D721Med (cell line): ENCODE results near the gene POU6F2.

Experiments used
- DNase-seq: peaks from one replicate; pipeline ENCODE4 v3.0.0; 2011; ENCODE audit warnings: low spot score; ENCODE audit not compliant: insufficient read length
- FAIRE-seq: peaks from 2 replicates; lab custom pipeline; 2011; peaks lifted over from hg19 to GRCh38; lab: Jason Lieb, UNC
- TF ChIP-seq, protein P1 (sequence below): IDR thresholded peaks from 2 replicates; pipeline ENCODE4 v1.5.1; 2012; ENCODE audit warnings: mild to moderate bottlenecking, control low read depth; ENCODE audit not compliant: insufficient read depth; ENCODE audit errors: missing control alignments

The POU6F2 gene

DNA sequence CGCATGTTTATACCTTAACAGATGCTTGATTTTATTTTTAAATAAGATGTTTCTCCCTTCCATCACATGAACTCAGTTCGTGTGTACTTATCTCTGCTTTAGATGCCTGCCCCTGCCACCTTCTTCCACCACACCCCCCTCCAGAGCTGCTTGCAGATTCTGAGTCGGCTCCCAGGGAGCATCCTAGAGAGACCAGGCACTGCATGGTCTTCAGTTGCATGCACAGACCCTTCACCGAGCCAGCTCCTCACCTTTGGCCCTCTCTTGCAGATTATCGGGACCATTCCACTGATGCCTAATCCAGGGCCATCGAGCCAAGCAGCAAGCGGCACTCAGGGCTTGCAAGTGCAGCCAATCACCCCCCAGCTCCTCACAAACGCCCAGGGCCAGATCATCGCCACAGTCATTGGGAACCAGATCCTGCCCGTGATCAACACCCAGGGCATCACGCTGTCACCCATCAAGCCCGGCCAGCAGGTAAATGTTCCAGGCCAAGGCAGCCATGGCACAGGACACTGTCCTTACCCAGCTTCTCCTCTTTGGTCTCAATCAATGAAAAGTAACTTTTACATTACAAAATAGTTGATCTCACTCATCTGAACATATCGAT, 455.2 kb downstream of the POU6F2 start:
- DNase-seq (no peak), FAIRE-seq (no peak)
- TF ChIP-seq, protein P1, sequence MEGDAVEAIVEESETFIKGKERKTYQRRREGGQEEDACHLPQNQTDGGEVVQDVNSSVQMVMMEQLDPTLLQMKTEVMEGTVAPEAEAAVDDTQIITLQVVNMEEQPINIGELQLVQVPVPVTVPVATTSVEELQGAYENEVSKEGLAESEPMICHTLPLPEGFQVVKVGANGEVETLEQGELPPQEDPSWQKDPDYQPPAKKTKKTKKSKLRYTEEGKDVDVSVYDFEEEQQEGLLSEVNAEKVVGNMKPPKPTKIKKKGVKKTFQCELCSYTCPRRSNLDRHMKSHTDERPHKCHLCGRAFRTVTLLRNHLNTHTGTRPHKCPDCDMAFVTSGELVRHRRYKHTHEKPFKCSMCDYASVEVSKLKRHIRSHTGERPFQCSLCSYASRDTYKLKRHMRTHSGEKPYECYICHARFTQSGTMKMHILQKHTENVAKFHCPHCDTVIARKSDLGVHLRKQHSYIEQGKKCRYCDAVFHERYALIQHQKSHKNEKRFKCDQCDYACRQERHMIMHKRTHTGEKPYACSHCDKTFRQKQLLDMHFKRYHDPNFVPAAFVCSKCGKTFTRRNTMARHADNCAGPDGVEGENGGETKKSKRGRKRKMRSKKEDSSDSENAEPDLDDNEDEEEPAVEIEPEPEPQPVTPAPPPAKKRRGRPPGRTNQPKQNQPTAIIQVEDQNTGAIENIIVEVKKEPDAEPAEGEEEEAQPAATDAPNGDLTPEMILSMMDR: no peak

DNA sequence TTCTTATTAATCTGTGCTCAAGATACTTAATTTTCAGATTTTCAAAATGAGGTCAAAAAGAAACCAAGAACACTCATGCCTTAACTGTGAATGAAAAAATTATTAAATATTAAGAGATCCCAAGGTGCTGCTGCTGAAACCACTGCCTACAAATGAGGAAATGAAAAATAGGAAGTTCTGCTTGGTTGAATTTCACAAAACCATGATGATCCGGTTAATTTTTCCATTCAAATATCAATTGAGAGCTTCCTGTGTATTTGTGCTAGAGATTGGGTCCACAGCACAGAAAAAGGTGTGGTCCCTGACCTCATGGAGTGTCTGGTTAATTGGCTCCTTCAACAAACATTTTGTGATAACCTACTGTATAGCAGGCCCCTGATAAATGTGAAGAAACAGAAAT, 455.8 kb downstream of the POU6F2 start:
- TF ChIP-seq, protein P1: no peak
- DNase-seq: no peak
- no peak for FAIRE-seq

DNA sequence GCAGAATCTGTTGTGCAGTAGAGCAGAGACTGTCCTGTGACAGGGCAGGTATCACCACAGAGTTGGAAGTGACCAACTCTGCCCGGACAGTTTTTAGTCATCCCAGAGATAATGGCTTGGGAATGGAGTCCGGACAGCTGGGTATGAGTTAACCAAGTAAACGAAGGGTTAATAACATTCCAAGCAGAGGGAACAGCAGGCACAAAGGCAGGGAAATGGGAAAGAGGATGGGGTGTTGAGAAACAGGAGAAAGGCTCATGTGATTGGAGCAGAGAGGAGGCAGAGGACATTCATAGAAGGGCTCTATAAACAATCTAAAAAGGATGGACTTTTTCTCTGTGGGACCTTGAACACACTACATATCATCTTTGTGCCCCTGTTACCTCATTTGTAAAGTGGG, 456.3 kb downstream of the POU6F2 start:
- DNase-seq (no peak), FAIRE-seq (no peak)
- TF ChIP-seq, protein P1: no peak

DNA sequence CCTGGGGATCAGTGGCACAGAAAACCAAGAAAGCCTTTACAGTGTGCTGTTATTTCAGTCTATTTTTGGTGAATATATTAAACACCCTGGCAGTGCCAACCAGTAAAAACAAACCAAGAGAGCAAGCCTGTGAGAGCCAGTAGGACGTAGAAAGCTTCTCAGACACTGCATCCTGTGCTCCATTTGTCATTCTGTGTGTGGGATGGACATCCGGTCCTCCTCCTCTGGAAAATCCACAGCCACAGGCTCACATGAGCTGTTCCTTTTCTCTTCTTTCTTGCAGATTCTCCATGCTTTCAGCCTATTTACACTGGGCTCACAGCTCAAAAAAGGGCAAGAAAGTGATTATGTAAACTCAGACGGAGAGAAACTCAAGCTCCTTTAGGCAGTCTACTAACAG, 468.8 kb downstream of the POU6F2 start:
- DNase-seq (no peak), FAIRE-seq (no peak)
- TF ChIP-seq, protein P1: no peak

DNA sequence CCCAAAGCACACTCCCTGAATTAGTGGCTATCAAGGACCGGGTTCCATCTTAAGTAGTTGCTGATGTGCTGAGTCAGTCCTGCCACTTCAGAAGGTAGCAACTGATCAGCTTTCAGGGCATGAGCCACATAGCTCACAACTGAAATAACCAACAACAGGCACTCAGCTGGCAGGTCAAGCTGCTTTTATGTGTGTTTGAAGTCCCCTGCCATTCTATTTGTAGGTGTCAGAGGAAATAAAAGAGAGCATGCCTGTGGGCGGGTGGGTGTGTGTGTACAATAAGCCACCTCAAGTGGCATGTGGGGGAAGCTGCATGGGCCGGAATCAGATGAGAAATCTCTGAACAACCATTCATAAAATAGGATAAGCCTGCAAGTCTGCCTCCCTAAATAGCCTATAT, 474.2 kb downstream of the POU6F2 start:
- DNase-seq (no peak), FAIRE-seq (no peak)
- TF ChIP-seq, protein P1: no peak

DNA sequence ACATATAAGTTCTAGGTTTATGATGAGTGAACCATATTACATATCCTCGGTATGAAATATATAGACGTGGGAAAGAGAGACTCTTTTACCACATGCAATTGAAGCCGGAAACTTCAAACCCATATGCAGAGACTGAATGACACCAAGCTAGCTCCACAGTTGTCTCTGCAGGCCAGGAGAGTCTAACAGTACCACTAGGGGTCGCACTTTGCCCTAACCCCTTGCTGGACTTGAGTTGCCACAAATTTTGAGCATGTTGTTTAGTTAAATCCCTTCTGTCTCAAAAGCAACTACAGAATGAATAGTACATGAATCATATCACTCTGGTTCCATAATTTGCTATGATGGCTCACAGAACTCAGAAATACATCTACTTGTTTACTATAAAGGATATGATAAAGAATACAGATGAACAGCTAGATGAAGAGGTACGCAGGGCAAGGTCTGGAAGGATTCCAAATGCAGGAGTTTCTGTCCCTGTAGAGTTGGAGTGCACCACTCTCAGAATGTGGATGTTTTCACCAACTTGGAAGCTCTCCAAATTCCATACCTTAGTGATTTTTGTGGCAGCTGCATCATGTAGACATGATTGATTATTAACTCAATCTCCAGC, 476.1 kb downstream of the POU6F2 start:
- FAIRE-seq (peak; percentile 21), DNase-seq (no peak)
- TF ChIP-seq, protein P1: peak; percentile 42

DNA sequence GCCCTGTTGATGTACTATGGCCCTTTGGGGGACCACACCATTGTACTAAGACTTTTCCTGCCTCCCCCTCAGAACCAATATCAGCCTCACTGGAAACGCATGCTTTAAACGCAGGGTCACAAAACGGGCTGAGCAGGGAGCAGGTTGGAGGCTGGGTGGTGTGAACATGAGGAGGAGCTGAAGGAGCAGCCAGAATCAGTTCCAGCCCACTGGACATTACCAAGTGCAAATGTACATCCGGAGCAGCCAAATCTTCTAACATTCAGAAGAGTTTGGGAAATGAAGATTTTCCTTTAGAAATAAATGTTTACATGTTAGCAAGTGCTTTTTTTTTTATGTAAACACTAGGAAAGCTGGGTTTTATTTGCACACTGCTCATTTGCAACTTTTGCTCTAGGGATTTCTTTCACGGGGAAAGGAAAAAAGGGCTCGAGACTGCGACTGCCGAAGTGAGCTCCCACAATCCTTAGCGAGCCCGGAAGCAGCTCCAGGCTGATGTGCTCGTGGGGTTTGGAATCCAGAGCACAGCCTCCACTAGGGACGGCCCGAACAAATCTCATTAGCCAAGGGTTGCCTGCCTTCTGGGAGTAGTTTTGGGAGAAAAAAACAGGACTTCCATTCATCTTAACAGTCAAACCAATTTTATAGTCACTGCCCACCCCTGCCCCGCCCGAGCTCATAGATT, 480.5 kb downstream of the POU6F2 start:
- FAIRE-seq: no peak
- TF ChIP-seq, protein P1: no peak
- no peak for DNase-seq
